WTC11 (cell line): ENCODE data around the gene NSD1. TPM values are rescaled to one million over a fixed set of nuclear protein-coding genes. Genes with fewer than 3 reads are reported as not detected.

Experiments
- ATAC-seq: fragments of 200-7000 bp; cut with Tn5 transposase; 2 replicates; pipeline ENCODE4 v1.10.0; 2021; ENCODE audit warnings: mild to moderate bottlenecking, moderate library complexity
- CTCF ChIA-PET: fragments of 300-600 bp; sonication (Branson Sonifier 250); formaldehyde crosslinking; loops from one replicate; lab custom pipeline; 2021; ENCODE audit warnings: antibody characterized with exemption; lab: Charles Lee
- POLR2A ChIA-PET: fragments of 350-600 bp; sonication (Branson Sonifier 250); formaldehyde crosslinking; loops from one replicate; lab custom pipeline; 2021; ENCODE audit warnings: antibody characterized with exemption; lab: Charles Lee
- DNase-seq: peaks from one replicate; pipeline ENCODE4 v3.0.0; 2021; ENCODE audit warnings: low spot score
- H3K27ac Mint-ChIP-seq: 2 replicates; pipeline ENCODE4 v1.8.0; 2021; ENCODE audit warnings: mixed read lengths
- H3K27me3 Mint-ChIP-seq: 2 replicates; pipeline ENCODE4 v1.8.0; 2021; ENCODE audit warnings: low read depth, mild to moderate bottlenecking, moderate library complexity, mixed read lengths
- H3K36me3 Mint-ChIP-seq: 2 replicates; pipeline ENCODE4 v1.8.0; 2021; ENCODE audit warnings: mixed read lengths
- H3K4me1 Mint-ChIP-seq: 2 replicates; pipeline ENCODE4 v1.8.0; 2022; ENCODE audit warnings: mixed read lengths
- H3K4me3 Mint-ChIP-seq: 2 replicates; pipeline ENCODE4 v1.8.0; 2021; ENCODE audit warnings: mild to moderate bottlenecking, moderate library complexity, mixed read lengths
- H3K9me3 Mint-ChIP-seq: 2 replicates; pipeline ENCODE4 v1.8.0; 2021; ENCODE audit warnings: mixed read lengths
- ATF1 ChIP-seq: sonication (generic); formaldehyde crosslinking; IDR thresholded peaks from 2 replicates; pipeline ENCODE4 v1.8.1; 2023; ENCODE audit warnings: mild to moderate bottlenecking, moderate library complexity, missing genetic modification reagents
- EMX1 ChIP-seq: fragments of 250-450 bp; sonication (Bioruptor Pico); IDR thresholded peaks from 2 replicates; pipeline ENCODE4 v1.8.0; 2021; ENCODE audit warnings: mild to moderate bottlenecking
- FOXJ3 ChIP-seq: sonication (generic); formaldehyde crosslinking; IDR thresholded peaks from 2 replicates; pipeline ENCODE4 v1.9.0; 2021; ENCODE audit warnings: missing genetic modification reagents, mild to moderate bottlenecking, borderline replicate concordance
- GTF2I ChIP-seq: fragments of 250-450 bp; sonication (Bioruptor Pico); conservative IDR thresholded peaks from 2 replicates; pipeline ENCODE4 v1.4.0; 2021; ENCODE audit warnings: mild to moderate bottlenecking
- IRF2 ChIP-seq: sonication (generic); formaldehyde crosslinking; IDR thresholded peaks from 2 replicates; pipeline ENCODE4 v1.8.0; 2022; ENCODE audit warnings: low read depth, missing genetic modification reagents, borderline replicate concordance
- KAT7 ChIP-seq: sonication (generic); formaldehyde crosslinking; IDR thresholded peaks from 2 replicates; pipeline ENCODE4 v1.8.1; 2023; ENCODE audit warnings: missing genetic modification reagents, mild to moderate bottlenecking, borderline replicate concordance
- NR2C2 ChIP-seq: sonication (generic); formaldehyde crosslinking; IDR thresholded peaks from 2 replicates; pipeline ENCODE4 v1.8.0; 2022; ENCODE audit warnings: mild to moderate bottlenecking, missing genetic modification reagents
- OVOL2 ChIP-seq: fragments of 250-450 bp; sonication (Bioruptor Pico); IDR thresholded peaks from 2 replicates; pipeline ENCODE4 v1.9.0; 2021; ENCODE audit warnings: mild to moderate bottlenecking, borderline replicate concordance
- RELA ChIP-seq: sonication (generic); formaldehyde crosslinking; IDR thresholded peaks from 2 replicates; pipeline ENCODE4 v1.8.1; 2022; ENCODE audit warnings: missing genetic modification reagents, mild to moderate bottlenecking, borderline replicate concordance
- SMAD4 ChIP-seq: sonication (generic); formaldehyde crosslinking; IDR thresholded peaks from 2 replicates; pipeline ENCODE4 v1.8.0; 2022; ENCODE audit warnings: mild to moderate bottlenecking, missing genetic modification reagents
- TEAD1 ChIP-seq: sonication (generic); formaldehyde crosslinking; IDR thresholded peaks from 2 replicates; pipeline ENCODE4 v1.8.0; 2022; ENCODE audit warnings: mild to moderate bottlenecking, missing genetic modification reagents
- TEAD4 ChIP-seq: sonication (generic); formaldehyde crosslinking; IDR thresholded peaks from 2 replicates; pipeline ENCODE4 v1.8.0; 2022; ENCODE audit warnings: mild to moderate bottlenecking, missing genetic modification reagents
- USF1 ChIP-seq: sonication (generic); formaldehyde crosslinking; IDR thresholded peaks from 2 replicates; pipeline ENCODE4 v1.8.0; 2022; ENCODE audit warnings: mild to moderate bottlenecking, missing genetic modification reagents
- total RNA-seq: library from RNA; stranded (reverse); gene quantifications from 3 replicates; pipeline ENCODE4 v1.2.3, GENCODE V29; 2021
- TF ChIP-seq, protein P1 (sequence below): fragments of 250-450 bp; sonication (Bioruptor Pico); IDR thresholded peaks from 2 replicates; pipeline ENCODE4 v1.9.0; 2021; ENCODE audit warnings: moderate library complexity, mild to moderate bottlenecking, inconsistent platforms, borderline replicate concordance
- TF ChIP-seq, protein P2 (sequence below): sonication (generic); formaldehyde crosslinking; conservative IDR thresholded peaks from 2 replicates; pipeline ENCODE4 v1.8.1; 2022; ENCODE audit warnings: mild to moderate bottlenecking, missing genetic modification reagents
- TF ChIP-seq, protein P3 (sequence below): fragments of 250-450 bp; sonication (Bioruptor Pico); conservative IDR thresholded peaks from 2 replicates; pipeline ENCODE4 v1.9.0; 2021; ENCODE audit warnings: mild to moderate bottlenecking
- TF ChIP-seq, protein P4 (sequence below): sonication (generic); formaldehyde crosslinking; IDR thresholded peaks from 2 replicates; pipeline ENCODE4 v1.8.1; 2023; ENCODE audit warnings: mild to moderate bottlenecking, missing genetic modification reagents
- TF ChIP-seq, protein P5 (sequence below): sonication (generic); formaldehyde crosslinking; IDR thresholded peaks from 2 replicates; pipeline ENCODE4 v1.8.1; 2022; ENCODE audit warnings: low read depth, missing genetic modification reagents, borderline replicate concordance
- TF ChIP-seq, protein P6 (sequence below): sonication (generic); formaldehyde crosslinking; conservative IDR thresholded peaks from 2 replicates; pipeline ENCODE4 v1.8.1; 2023; ENCODE audit warnings: mild to moderate bottlenecking, low read depth, missing genetic modification reagents, moderate library complexity
- TF ChIP-seq, protein P7 (sequence below): fragments of 250-450 bp; sonication (Bioruptor Pico); IDR thresholded peaks from 2 replicates; pipeline ENCODE4 v1.9.0; 2021; ENCODE audit warnings: mild to moderate bottlenecking

Gene NSD1
- total RNA-seq, 1 experiment from 2014 or later: 148 TPM

DNA sequence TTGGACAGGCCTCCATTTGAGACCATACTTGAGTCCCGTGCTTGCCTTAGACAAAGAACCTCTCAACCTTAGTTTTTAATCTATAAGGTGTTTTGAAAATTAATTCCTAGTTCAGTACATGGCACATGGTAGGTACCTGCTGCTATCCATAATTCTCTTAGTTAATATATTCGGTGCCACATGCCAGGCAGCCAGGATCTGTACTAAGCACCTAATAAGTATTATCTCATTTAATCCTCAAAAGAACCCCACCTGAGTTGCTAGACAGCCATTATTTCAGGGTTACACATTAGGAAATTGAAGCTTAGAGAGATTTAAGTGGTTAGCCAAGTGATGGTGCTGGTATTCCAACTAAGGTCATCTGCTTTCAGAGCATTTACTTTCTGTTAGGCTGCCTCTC lies 29.9 kb downstream of the NSD1 start:
- no peak for ATAC-seq
- no peak for TF ChIP-seq USF1
- no peak for TF ChIP-seq RELA (CRISPR knock-in tag)
- H3K27me3 Mint-ChIP-seq: no peaks in the 10 kb centered on the region
- DNase-seq: no peak
- peaks cover 17% of the 10 kb centered on the region for H3K4me1 Mint-ChIP-seq
- CTCF ChIA-PET: interaction anchor here (1.7 kb wide), 1 partner anchor 92 kb away, joined by 4 read pairs; no protein-coding TSS in a partner anchor
- POLR2A ChIA-PET: interaction anchor here (1.6 kb wide), 1 partner anchor 12 kb away, joined by 3 read pairs; no protein-coding TSS in a partner anchor
- no peaks in the 10 kb centered on the region for H3K9me3 Mint-ChIP-seq
- no peak overlapping the region for H3K4me3 Mint-ChIP-seq
- no peak overlapping the region for H3K27ac Mint-ChIP-seq
- H3K36me3 Mint-ChIP-seq: peaks cover 29% of the 10 kb centered on the region

DNA sequence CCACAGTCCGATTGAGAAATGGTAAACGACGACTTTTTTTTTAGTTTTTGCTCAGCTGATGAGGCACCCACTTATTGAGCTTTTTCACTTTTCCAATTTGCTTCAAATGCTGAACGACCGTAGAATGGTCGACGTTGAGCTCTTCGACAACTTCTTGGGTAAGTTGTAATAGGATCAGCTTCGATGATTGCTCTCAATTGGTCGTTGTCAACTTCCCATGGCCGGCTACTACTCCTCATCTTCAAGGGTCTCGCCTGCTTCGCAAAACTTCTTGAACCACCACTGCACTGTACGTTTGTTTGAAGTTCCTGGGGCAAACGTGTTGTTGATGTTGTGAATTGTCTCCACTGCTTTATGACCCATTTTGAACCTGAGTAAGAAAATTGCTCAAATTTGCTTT lies 35.7 kb downstream of the NSD1 start:
- no peak overlapping the region for H3K4me3 Mint-ChIP-seq
- H3K4me1 Mint-ChIP-seq: peaks cover 19% of the 10 kb centered on the region
- peaks cover 40% of the 10 kb centered on the region for H3K36me3 Mint-ChIP-seq
- POLR2A ChIA-PET: no interaction called here
- DNase-seq: no peak
- H3K27me3 Mint-ChIP-seq: no peaks in the 10 kb centered on the region
- no peaks in the 10 kb centered on the region for H3K9me3 Mint-ChIP-seq
- no peak for ATAC-seq
- H3K27ac Mint-ChIP-seq: peak overlapping the region; percentile 94
- CTCF ChIA-PET: interaction anchor here (1.0 kb wide), 1 partner anchor 57 kb away, joined by 3 read pairs; no protein-coding TSS in a partner anchor
- no peak for TF ChIP-seq GTF2I (CRISPR knock-in tag)
- TF ChIP-seq, protein P1, sequence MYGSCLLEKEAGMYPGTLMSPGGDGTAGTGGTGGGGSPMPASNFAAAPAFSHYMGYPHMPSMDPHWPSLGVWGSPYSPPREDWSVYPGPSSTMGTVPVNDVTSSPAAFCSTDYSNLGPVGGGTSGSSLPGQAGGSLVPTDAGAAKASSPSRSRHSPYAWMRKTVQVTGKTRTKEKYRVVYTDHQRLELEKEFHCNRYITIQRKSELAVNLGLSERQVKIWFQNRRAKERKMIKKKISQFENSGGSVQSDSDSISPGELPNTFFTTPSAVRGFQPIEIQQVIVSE: no peak
- TF ChIP-seq, protein P2, sequence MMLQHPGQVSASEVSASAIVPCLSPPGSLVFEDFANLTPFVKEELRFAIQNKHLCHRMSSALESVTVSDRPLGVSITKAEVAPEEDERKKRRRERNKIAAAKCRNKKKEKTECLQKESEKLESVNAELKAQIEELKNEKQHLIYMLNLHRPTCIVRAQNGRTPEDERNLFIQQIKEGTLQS (CRISPR knock-in tag): no peak
- TF ChIP-seq NR2C2 (CRISPR knock-in tag): no peak
- TF ChIP-seq, protein P3, sequence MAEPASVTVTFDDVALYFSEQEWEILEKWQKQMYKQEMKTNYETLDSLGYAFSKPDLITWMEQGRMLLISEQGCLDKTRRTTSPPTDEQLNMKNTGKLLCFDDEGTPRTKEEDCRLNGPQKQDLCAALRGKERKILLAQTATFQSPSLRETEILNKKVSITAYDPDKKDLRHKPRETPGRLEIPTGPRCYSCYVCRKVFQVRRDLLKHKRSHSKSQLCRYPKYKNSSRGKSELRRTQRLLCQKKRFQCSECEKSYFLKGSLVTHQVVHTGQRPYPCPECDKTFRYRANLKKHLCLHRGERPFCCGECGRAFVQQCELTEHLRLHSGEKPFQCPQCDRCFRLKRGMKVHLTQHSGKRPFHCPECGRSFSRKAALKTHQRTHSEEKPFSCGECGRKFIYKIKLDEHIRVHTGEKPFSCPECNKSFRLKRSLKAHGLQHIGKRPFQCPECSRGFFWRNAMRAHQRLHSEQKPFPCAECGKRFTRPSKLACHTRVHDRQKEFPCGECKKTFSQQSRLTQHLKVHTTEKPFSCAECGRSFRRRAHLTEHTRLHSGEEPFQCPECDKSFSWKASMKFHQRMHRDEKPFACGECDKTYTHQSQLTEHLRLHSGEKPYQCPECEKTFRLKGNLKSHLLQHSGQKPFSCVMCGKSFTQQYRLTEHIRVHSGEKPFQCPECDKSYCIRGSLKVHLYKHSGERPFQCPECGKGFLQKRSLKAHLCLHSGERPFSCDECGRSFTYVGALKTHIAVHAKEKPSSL (CRISPR knock-in tag): no peak
- TF ChIP-seq FOXJ3 (CRISPR knock-in tag): no peak
- TF ChIP-seq, protein P4, sequence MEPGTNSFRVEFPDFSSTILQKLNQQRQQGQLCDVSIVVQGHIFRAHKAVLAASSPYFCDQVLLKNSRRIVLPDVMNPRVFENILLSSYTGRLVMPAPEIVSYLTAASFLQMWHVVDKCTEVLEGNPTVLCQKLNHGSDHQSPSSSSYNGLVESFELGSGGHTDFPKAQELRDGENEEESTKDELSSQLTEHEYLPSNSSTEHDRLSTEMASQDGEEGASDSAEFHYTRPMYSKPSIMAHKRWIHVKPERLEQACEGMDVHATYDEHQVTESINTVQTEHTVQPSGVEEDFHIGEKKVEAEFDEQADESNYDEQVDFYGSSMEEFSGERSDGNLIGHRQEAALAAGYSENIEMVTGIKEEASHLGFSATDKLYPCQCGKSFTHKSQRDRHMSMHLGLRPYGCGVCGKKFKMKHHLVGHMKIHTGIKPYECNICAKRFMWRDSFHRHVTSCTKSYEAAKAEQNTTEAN (CRISPR knock-in tag): no peak
- no peak for TF ChIP-seq KAT7

GRCh38 chr5:177171961-177172360 lies 38.4 kb downstream of the NSD1 start:
- H3K27ac Mint-ChIP-seq: peak overlapping the region; percentile 66

GRCh38 chr5:177175336-177175735 lies 41.8 kb downstream of the NSD1 start:
- ChIA-PET CTCF (no interaction called here), POLR2A (no interaction called here)
- ATAC-seq (no peak), DNase-seq (no peak)
- Mint-ChIP-seq H3K9me3 (no peaks in the 10 kb centered on the region), H3K27me3 (no peaks in the 10 kb centered on the region), H3K4me3 (no peak overlapping the region), H3K36me3 (peaks cover 11% of the 10 kb centered on the region; the same call in 1 of the 2 replicates), H3K27ac (peak overlapping the region; percentile 52; the same call in 1 of the 2 replicates), H3K4me1 (peaks cover 4% of the 10 kb centered on the region; the same call in 1 of the 2 replicates)
- no peak for TF ChIP-seq IRF2 (CRISPR knock-in tag)
- no peak for TF ChIP-seq OVOL2
- no peak for TF ChIP-seq EMX1 (CRISPR knock-in tag)
- TF ChIP-seq TEAD1 (CRISPR knock-in tag): no peak
- no peak for TF ChIP-seq ATF1 (CRISPR knock-in tag)
- TF ChIP-seq, protein P5, sequence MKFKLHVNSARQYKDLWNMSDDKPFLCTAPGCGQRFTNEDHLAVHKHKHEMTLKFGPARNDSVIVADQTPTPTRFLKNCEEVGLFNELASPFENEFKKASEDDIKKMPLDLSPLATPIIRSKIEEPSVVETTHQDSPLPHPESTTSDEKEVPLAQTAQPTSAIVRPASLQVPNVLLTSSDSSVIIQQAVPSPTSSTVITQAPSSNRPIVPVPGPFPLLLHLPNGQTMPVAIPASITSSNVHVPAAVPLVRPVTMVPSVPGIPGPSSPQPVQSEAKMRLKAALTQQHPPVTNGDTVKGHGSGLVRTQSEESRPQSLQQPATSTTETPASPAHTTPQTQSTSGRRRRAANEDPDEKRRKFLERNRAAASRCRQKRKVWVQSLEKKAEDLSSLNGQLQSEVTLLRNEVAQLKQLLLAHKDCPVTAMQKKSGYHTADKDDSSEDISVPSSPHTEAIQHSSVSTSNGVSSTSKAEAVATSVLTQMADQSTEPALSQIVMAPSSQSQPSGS: no peak
- TF ChIP-seq, protein P6, sequence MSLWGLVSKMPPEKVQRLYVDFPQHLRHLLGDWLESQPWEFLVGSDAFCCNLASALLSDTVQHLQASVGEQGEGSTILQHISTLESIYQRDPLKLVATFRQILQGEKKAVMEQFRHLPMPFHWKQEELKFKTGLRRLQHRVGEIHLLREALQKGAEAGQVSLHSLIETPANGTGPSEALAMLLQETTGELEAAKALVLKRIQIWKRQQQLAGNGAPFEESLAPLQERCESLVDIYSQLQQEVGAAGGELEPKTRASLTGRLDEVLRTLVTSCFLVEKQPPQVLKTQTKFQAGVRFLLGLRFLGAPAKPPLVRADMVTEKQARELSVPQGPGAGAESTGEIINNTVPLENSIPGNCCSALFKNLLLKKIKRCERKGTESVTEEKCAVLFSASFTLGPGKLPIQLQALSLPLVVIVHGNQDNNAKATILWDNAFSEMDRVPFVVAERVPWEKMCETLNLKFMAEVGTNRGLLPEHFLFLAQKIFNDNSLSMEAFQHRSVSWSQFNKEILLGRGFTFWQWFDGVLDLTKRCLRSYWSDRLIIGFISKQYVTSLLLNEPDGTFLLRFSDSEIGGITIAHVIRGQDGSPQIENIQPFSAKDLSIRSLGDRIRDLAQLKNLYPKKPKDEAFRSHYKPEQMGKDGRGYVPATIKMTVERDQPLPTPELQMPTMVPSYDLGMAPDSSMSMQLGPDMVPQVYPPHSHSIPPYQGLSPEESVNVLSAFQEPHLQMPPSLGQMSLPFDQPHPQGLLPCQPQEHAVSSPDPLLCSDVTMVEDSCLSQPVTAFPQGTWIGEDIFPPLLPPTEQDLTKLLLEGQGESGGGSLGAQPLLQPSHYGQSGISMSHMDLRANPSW: no peak

More at GRCh38 chr5:177171961-177172360, 38.4 kb downstream of the NSD1 start:
- H3K4me1 Mint-ChIP-seq: peaks cover 19% of the 10 kb centered on the region
- no peak for TF ChIP-seq TEAD4 (CRISPR knock-in tag)
- TF ChIP-seq, protein P7, sequence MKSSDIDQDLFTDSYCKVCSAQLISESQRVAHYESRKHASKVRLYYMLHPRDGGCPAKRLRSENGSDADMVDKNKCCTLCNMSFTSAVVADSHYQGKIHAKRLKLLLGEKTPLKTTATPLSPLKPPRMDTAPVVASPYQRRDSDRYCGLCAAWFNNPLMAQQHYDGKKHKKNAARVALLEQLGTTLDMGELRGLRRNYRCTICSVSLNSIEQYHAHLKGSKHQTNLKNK (CRISPR knock-in tag): no peak
- TF ChIP-seq SMAD4 (CRISPR knock-in tag): no peak
- no peaks in the 10 kb centered on the region for H3K9me3 Mint-ChIP-seq
- no peak overlapping the region for H3K4me3 Mint-ChIP-seq
- no peaks in the 10 kb centered on the region for H3K27me3 Mint-ChIP-seq
- ATAC-seq (no peak), DNase-seq (no peak)
- ChIA-PET CTCF (no interaction called here), POLR2A (no interaction called here)
- H3K36me3 Mint-ChIP-seq: peaks cover 25% of the 10 kb centered on the region
